G401 (cell line): ENCODE data around the gene HAND1. TPM values are rescaled to one million over a fixed set of nuclear protein-coding genes. Genes with fewer than 3 reads are reported as not detected.

ENCODE experiments used
- DNase-seq: peaks from one replicate; pipeline ENCODE4 v3.0.0-alpha.2; 2015; ENCODE audit warnings: low spot score
- in situ Hi-C: cut with HindIII; loops from 2 replicates; pipeline ENCODE4 v1.10.0; 2016; ENCODE audit warnings: low sequenced_read_pairs, mixed read lengths
- total RNA-seq: library from RNA; depleted of rRNA; stranded (reverse); fragments of >200 nt; shearing (Covaris generic); gene quantifications from 2 replicates; pipeline ENCODE4 v1.2.3, GENCODE V29; 2014

HAND1 gene
- total RNA-seq, 1 experiment from 2014 or later: 2.7 TPM

- in situ Hi-C loops: no loop called here
- DNase-seq: no peak
These were observed 30.1 kb upstream of the HAND1 start for GRCh38 chr5:154508114-154508513.

GRCh38 chr5:154506716-154507080, 28.7 kb upstream of the HAND1 start:
- in situ Hi-C loops: no loop called here
- DNase-seq: no peak

- DNase-seq: no peak
- in situ Hi-C loops: no loop called here
These were observed 28.2 kb upstream of the HAND1 start for GRCh38 chr5:154506049-154506715.

GRCh38 chr5:154505567-154505966, 27.5 kb upstream of the HAND1 start:
- in situ Hi-C loops: no loop called here
- no peak for DNase-seq

DNA sequence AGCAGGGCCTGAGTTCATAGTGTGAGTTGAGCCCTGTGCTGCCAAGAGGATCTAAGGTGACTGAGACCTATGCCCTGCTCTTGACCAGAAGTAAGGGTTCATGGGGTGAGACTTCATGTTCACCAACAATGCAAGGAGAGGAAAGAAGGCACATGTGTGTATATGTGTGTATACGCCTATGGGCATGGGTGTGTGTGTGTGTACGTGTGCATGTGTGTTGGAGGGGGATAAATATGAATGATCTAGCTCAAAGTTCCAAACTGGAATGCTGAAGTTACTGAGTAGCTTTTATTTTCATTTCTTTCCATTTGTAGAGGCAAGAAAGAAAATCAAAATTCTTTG, 25.6 kb upstream of the HAND1 start:
- DNase-seq: no peak
- in situ Hi-C loops: no loop called here

DNA sequence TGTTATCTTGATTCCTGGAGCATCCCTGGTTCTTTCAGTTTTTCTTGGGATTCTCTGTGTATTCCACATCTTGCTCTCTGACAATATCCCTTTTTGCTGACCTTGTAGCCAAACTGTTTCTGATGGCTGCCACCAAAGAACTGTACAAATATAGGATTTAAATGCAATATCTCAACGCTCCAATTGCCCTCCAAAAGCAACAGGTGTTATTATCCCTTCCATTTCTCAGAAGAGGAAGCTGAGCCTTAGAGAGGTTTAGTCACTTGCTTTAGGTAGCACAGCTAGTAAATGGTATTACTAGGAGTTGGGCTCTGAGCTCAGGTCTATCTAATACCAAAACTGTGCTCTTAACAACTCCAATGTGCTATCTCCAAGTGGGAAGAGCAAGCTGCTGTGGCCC, 24.2 kb upstream of the HAND1 start:
- DNase-seq: no peak
- in situ Hi-C loops: no loop called here

DNA sequence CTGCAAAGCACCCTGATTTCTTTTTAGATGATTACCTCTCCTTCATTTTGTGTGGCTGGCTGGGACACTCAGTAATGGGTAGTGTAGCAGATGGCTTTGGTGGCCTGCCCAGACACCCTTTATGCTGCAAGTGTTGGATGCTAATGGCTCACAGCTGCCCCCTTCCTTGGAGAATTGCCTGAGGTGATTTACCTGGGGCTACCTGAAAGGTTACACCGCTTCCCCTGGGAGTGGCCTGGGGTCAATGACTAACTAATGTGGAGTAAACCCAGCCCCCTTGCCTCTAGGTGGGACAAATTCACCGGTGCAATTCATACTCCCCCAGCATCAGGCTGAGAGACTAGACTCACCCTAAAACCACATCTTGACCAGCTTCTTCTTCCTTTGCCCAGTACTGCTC, 23.5 kb upstream of the HAND1 start:
- DNase-seq: no peak
- in situ Hi-C loops: no loop called here

- DNase-seq: no peak
- in situ Hi-C loops: no loop called here
These were observed 21.0 kb upstream of the HAND1 start for GRCh38 chr5:154498994-154499393.

DNA sequence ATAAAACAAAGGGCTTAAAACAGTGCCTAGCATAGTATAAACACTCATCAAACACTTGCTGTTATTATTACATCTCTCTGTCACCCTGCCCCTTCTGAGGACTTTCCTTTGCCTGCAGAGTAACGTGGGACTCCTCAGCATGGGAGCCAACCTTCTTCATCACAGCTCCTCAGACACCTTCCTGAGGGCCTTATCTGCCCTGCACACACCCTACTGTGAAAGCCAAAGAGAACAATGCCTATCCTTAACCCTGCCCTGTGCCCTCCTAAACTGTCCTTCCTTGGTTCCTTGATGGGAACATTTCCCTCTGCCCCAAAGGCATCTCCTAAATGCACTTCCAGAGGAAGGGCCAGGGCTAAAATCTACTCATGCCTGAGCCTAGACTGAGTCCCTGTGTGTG, 20.6 kb upstream of the HAND1 start:
- no peak for DNase-seq
- in situ Hi-C loops: no loop called here

DNA sequence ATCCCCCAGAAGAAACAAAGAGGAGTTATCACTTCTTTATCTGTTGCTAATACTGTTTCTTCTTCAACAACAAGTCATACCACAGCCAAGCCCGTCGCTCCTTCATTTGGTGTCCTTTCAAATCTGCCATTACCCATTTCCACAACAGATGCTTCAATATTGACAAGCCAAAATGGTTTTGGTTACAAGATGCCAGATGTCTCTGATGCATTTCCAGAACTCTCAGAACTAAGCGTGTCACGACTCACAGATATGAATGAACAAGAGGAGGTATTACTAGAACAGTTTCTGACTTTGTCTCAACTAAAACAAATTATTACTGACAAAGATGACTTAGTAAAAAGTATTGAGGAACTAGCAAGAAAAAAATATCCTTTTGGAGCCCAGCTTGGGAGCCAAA, 16.0 kb upstream of the HAND1 start:
- DNase-seq: no peak
- in situ Hi-C loops: no loop called here

GRCh38 chr5:154493274-154493673, 15.2 kb upstream of the HAND1 start:
- DNase-seq: no peak
- in situ Hi-C loops: no loop called here

- DNase-seq: no peak
- in situ Hi-C loops: no loop called here
These were observed 13.9 kb upstream of the HAND1 start for GRCh38 chr5:154491941-154492340.

DNA sequence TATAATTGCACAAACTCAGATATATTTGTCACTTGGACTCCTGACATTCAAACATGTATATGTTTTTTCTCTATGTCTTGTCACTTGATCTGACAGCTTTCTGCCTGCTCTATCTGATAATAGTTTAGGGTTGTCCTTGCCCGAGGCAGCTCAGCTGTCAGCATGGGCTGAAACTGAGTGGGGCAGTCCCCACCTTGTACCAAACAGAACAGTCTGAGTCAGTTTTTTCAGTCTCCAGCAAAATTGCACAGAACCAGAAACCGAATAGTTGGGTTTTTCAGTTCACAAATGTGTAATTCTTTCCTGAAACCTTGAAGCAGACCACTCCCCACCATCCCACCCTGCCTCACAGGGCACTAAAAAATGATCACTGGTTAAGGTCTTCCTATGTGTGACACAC, 9.5 kb upstream of the HAND1 start:
- in situ Hi-C loops: no loop called here
- DNase-seq: no peak

- DNase-seq: no peak
- in situ Hi-C loops: no loop called here
These were observed 8.4 kb upstream of the HAND1 start for GRCh38 chr5:154486427-154486866.

DNA sequence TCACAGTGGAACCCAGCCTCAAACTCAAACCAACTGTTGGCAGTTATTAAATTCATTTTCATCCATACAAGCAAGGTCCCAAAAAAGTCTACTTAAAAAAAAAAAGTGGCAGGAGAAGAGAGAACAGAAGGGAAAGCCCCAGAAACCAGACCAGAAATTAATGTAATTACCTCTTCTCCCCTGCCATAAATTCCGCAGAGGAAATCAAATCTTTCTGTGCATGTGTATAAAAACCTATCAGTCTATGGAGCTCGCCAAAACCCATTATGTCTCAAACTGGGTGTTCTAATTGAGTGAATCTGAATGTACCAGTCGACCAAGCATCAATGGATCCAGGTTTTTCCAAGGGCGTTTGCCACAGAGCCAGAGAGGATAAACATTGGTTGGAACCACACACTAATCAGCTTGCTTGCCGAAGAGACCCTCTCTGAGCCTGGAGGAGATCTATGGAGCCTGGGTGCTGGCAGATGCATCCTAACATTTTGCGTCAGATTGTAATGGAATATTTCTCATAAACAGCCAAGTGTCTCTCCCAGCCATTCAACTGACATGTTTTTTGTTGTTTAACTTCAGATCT, 7.9 kb upstream of the HAND1 start:
- DNase-seq: no peak
- in situ Hi-C loops: no loop called here

DNA sequence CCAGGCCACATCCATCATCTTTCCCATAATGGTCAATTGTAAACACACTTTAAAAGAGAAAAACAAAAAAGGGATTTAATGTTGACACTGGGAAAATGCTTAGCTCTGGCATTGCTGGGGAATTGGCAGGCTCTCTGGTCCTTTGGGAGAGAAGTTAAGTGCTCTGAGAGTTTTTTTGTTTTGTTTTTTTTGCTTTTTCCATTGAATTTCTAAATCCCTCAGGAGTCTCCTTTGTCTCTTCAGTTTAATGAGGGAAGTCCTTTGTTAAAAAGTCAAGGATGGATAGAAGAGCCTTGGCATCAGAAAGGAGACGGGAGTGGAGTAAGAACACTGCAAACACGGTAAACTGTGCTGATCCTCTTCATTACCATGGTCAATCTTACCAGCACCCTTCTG, 7.1 kb upstream of the HAND1 start:
- in situ Hi-C loops: no loop called here
- no peak for DNase-seq

DNA sequence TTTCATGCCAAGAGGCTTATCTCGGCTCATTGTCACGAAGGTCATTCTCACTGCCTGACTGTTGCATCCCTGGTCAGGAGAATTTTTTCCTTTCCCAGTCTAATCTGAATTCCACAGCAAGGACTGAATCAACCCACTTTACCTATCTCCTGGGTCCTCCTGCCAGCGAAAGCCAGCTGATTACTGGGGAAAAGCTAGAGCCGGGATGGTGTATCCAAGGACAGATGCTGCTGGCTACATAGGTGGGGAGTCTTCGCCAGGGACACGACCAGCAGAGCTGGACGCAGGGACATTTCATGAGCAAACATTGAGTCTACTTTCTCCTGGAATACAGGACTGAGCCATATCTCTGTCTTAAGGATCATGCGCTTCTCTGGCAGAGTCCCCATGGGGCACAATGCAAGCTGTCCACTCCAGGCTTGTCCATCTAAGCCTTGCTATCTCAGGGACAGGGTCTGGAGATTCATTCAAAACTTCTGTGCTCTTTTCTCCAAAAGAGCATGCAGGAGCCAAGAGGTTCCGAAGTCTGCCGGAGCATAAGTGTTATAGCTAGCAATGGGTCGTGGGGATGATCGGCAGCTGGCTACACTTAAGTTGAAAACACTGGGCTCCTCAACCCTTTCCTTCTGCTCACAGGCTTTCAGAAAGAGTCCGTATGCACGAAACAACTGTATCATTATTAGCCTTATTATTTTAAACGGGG, 6.5 kb upstream of the HAND1 start:
- DNase-seq: no peak
- in situ Hi-C loops: no loop called here

DNA sequence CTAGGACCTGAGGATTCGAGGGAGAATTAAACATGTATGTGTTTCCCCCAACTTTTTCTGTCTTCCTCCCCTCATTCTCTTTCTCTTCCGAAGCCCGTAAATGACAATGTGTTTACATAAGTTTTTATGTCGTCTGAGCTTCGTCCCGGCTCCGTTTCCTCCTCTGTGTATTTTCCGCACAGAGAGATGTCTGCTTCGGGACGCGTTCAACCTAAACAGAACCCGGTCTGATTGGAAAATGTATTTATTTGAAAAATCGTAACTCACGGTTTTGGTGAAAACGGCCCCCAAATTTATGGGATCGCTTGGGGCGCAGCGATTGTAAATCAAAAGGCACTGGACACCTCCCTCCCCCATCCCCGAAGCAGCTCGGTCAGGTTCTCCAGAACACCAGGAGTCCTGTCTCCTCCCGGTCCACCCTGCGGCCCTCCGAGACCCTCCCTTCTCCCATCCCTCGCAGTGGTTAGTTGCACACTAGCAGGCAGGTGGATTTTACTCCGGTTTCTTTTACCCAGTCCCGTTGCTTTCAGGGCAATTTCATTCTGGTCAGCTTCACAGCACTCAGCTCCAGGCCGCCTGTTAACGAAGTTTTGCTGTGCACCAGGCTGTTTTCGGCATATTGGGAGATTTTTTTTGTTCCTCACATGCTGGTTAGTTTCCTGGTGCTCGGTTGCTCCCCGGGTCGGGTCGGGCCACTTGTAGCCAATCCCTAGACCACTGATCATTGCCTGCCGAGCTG, 5.8 kb upstream of the HAND1 start:
- in situ Hi-C loops: no loop called here
- no peak for DNase-seq

DNA sequence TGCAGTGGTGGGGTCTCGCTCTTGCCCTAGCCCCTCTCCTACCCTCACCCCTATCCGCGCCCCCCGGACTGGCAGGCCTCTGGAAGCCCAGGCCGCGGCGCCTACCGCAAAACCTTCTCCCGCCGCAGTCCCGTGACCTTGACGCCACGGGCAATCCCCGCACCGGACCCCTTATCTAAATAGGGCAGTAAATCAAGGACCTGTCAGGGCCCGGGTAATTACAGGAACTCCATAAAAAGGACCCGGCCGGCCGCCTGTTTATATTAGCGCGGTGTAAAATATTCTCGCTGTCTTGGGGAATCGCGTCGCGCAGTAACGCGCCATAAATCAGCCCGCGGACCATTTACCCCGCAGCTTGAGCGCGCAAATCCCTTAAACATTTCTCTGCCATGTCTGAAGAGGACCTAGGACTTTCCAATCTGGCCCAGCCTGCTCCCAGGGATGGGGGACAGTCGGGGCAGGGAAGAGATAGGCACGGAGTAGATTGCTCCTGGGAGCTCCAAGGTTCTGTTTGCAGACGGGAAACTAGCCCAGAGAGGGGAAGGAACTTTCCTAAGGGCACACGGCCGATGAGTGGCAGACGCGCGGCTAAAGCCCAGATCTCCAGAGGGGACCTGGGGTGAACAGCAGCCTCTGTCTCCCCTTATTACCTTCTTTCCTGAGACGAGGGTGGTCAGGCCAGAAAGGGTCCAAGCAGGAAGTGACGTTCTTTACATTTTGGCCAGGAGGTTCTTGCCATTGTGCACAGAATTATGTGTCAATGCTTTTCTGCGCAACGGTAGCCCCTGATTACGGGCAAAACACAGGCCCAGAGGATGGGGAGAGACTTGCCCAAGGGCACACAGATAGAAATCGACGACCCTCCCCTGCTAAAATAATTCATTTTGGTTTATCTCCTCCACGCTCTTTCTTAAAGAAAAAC, 4.8 kb upstream of the HAND1 start:
- in situ Hi-C loops: no loop called here
- DNase-seq: no peak
